ENCODE measurements around the gene SLC35D3. TPM values are rescaled to one million over a fixed set of nuclear protein-coding genes. Genes with fewer than 3 reads are reported as not detected.
"Not testable (repeated sequence)": the region's sequence is repeated elsewhere in the genome, so short reads cannot be mapped to it uniquely, and the experiment has no call there.

The SLC35D3 gene
- total RNA-seq, 1 donor, result not detected

GRCh38 chr6:136932599-136932998 lies 10.5 kb downstream of the SLC35D3 start:
- H3K4me3 ChIP-seq (ENCODE audit: low read depth, low read length), result no peak overlapping the region
- TF ChIP-seq, protein P1, sequence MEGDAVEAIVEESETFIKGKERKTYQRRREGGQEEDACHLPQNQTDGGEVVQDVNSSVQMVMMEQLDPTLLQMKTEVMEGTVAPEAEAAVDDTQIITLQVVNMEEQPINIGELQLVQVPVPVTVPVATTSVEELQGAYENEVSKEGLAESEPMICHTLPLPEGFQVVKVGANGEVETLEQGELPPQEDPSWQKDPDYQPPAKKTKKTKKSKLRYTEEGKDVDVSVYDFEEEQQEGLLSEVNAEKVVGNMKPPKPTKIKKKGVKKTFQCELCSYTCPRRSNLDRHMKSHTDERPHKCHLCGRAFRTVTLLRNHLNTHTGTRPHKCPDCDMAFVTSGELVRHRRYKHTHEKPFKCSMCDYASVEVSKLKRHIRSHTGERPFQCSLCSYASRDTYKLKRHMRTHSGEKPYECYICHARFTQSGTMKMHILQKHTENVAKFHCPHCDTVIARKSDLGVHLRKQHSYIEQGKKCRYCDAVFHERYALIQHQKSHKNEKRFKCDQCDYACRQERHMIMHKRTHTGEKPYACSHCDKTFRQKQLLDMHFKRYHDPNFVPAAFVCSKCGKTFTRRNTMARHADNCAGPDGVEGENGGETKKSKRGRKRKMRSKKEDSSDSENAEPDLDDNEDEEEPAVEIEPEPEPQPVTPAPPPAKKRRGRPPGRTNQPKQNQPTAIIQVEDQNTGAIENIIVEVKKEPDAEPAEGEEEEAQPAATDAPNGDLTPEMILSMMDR (IDR thresholded peaks at IDR 0.05; ENCODE audit: insufficient read depth, low read length), result no peak
- DNase-seq (ENCODE audit: low read depth), result no peak

DNA sequence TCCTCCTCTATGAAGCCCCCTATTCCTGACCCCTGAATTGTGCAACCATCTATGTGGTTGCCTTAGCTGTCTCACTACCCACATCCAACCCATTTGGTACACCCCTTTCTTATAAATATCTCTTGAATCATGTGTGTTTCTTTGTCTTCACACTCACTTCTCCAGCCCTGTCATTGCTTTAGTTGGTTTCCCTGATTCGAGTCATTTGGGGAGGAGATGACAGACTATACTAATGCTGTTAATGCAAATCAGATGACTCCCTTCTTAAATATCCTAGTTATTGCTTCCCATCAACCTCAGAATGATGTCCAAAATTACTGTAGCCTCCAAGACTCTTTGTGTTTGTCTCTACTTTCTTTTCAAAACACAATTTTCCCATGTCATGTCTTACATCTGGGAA lies 23.0 kb downstream of the SLC35D3 start:
- DNase-seq (ENCODE audit: low read depth), result no peak

DNA sequence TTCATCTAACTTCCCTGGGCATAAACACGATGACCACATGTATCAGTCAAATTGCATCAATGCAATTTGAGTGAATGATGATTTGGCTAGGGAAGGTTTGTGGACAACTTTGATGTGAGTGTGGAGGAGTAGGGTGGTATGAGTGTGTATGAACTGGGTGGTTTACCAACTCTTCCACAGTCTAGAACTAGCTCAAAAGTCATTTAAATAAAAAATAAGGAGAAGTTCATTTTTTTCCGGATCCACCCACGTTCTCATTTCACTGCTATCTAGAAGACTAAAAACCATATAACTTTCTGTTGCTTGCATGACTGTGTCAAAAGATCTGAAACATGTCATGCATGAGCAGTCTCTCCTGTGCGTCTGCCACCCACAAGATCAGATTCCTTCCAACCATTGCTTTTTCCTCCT lies 23.6 kb downstream of the SLC35D3 start:
- TF ChIP-seq, protein P1 (IDR thresholded peaks at IDR 0.05; ENCODE audit: insufficient read depth, low read length), result no peak
- no peak for DNase-seq (ENCODE audit: low read depth)
- no peak overlapping the region for H3K4me3 ChIP-seq (ENCODE audit: low read depth, low read length)

More for the DNA sequence above, 23.0 kb downstream of the SLC35D3 start:
- TF ChIP-seq, protein P1 (IDR thresholded peaks at IDR 0.05; ENCODE audit: insufficient read depth, low read length), result no peak
- H3K4me3 ChIP-seq (ENCODE audit: low read depth, low read length), result no peak overlapping the region

GRCh38 chr6:136947037-136947436 lies 24.9 kb downstream of the SLC35D3 start:
- DNase-seq (ENCODE audit: low read depth), result no peak
- TF ChIP-seq, protein P1 (IDR thresholded peaks at IDR 0.05; ENCODE audit: insufficient read depth, low read length), result no peak
- no peak overlapping the region for H3K4me3 ChIP-seq (ENCODE audit: low read depth, low read length)

GRCh38 chr6:136949957-136950356 lies 27.9 kb downstream of the SLC35D3 start:
- not testable (repeated sequence) for DNase-seq (ENCODE audit: low read depth); H3K4me3 ChIP-seq (ENCODE audit: low read depth, low read length)

- TF ChIP-seq, protein P1 (IDR thresholded peaks at IDR 0.05; ENCODE audit: insufficient read depth, low read length), result no peak
- H3K4me3 ChIP-seq (ENCODE audit: low read depth, low read length), result no peak overlapping the region
- no peak for DNase-seq (ENCODE audit: low read depth)
Measured at GRCh38 chr6:136950436-136951126, 28.5 kb downstream of the SLC35D3 start.

GRCh38 chr6:136952714-136953260 lies 30.7 kb downstream of the SLC35D3 start:
- no peak overlapping the region for H3K4me3 ChIP-seq (ENCODE audit: low read depth, low read length)
- DNase-seq (ENCODE audit: low read depth), result no peak
- TF ChIP-seq, protein P1 (IDR thresholded peaks at IDR 0.05; ENCODE audit: insufficient read depth, low read length), result no peak
